ENCODE measurements around the gene PIAS1. TPM values are rescaled to one million over a fixed set of nuclear protein-coding genes. Genes with fewer than 3 reads are reported as not detected.

The PIAS1 gene
- total RNA-seq, 5 donors from 2014 or later (not counting 1 experiment from before 2014, with no cell fraction given) = 63.7 to 96.5 (median 70.3) TPM

- Mint-ChIP-seq H3K4me1 (no peaks in the 10 kb centered on the region), H3K36me3 (no peaks in the 10 kb centered on the region), H3K4me3 (no peak overlapping the region), H3K27ac (no peak overlapping the region), H3K9me3 (no peaks in the 10 kb centered on the region), H3K27me3 (peaks cover 3 to 4% of the 10 kb centered on the region in 2 donors)
- H3K27ac ChIP-seq (ENCODE audit: low read length) = no peak overlapping the region
- DNase-seq (no peak), ATAC-seq (replicated peaks in 1 of 4) (no peak)
- H3K9me3 ChIP-seq = no peaks in the 10 kb centered on the region
- WGBS (ENCODE audit: insufficient coverage) = 90% methylated on average over 6 of the region's 6 CpGs
- ChIA-PET CTCF (no interaction called here), POLR2A (no interaction called here)
- H3K27me3 ChIP-seq (replicated peaks in 1 of 2; ENCODE audit: control insufficient read depth in 2 of 2, extremely low read depth in 1 of 2, insufficient read depth in 2 of 2, low read length in 1 of 2) = peaks cover 0 to 3% of the 10 kb centered on the region in 2 experiments
- no peak overlapping the region for H3K4me3 ChIP-seq (ENCODE audit: control insufficient read depth in 1 of 2, extremely low read depth in 1 of 2, low read length in 1 of 2)
- no peaks in the 10 kb centered on the region for H3K4me1 ChIP-seq (ENCODE audit: control insufficient read depth in 1 of 2, extremely low read depth in 1 of 2, insufficient read depth in 2 of 2, low read length in 2 of 2)
- H3K36me3 ChIP-seq (ENCODE audit: control insufficient read depth in 2 of 2, extremely low read depth in 1 of 2, insufficient read depth in 1 of 2, low read length in 1 of 2) = no peaks in the 10 kb centered on the region
These were observed 36.9 kb upstream of the PIAS1 start for GRCh38 chr15:68017201-68017600.

GRCh38 chr15:68018797-68019444 lies 35.2 kb upstream of the PIAS1 start:
- H3K27ac Mint-ChIP-seq = no peak overlapping the region

GRCh38 chr15:68019814-68020525 lies 34.1 kb upstream of the PIAS1 start:
- no peak overlapping the region for H3K27ac Mint-ChIP-seq
- H3K9me3 ChIP-seq = no peaks in the 10 kb centered on the region
- no peak for ATAC-seq (replicated peaks in 1 of 4)
- H3K27ac ChIP-seq (ENCODE audit: low read length) = no peak overlapping the region
- H3K36me3 Mint-ChIP-seq = no peaks in the 10 kb centered on the region
- peaks cover 0 to 1% of the 10 kb centered on the region in 2 donors for H3K27me3 Mint-ChIP-seq
- H3K9me3 Mint-ChIP-seq = no peaks in the 10 kb centered on the region
- no peaks in the 10 kb centered on the region for H3K36me3 ChIP-seq (ENCODE audit: control insufficient read depth in 2 of 2, extremely low read depth in 1 of 2, insufficient read depth in 1 of 2, low read length in 1 of 2)
- DNase-seq = no peak
- H3K27me3 ChIP-seq (replicated peaks in 1 of 2; ENCODE audit: control insufficient read depth in 2 of 2, extremely low read depth in 1 of 2, insufficient read depth in 2 of 2, low read length in 1 of 2) = peaks cover 0 to 3% of the 10 kb centered on the region in 2 experiments
- no peak overlapping the region for H3K4me3 Mint-ChIP-seq
- H3K4me1 ChIP-seq (ENCODE audit: control insufficient read depth in 1 of 2, extremely low read depth in 1 of 2, insufficient read depth in 2 of 2, low read length in 2 of 2) = no peaks in the 10 kb centered on the region
- no peak overlapping the region for H3K4me3 ChIP-seq (ENCODE audit: control insufficient read depth in 1 of 2, extremely low read depth in 1 of 2, low read length in 1 of 2)
- 93% methylated on average over 9 of the region's 9 CpGs for WGBS (ENCODE audit: insufficient coverage)
- CTCF ChIA-PET = no interaction called here
- POLR2A ChIA-PET = no interaction called here
- H3K4me1 Mint-ChIP-seq = no peaks in the 10 kb centered on the region

More at GRCh38 chr15:68018797-68019444, 35.2 kb upstream of the PIAS1 start:
- DNase-seq (no peak), ATAC-seq (replicated peaks in 1 of 4) (no peak)
- Histone ChIP-seq H3K36me3 (ENCODE audit: control insufficient read depth in 2 of 2, extremely low read depth in 1 of 2, insufficient read depth in 1 of 2, low read length in 1 of 2) (no peaks in the 10 kb centered on the region), H3K27me3 (replicated peaks in 1 of 2; ENCODE audit: control insufficient read depth in 2 of 2, extremely low read depth in 1 of 2, insufficient read depth in 2 of 2, low read length in 1 of 2) (peaks cover 0 to 3% of the 10 kb centered on the region in 2 experiments), H3K4me1 (ENCODE audit: control insufficient read depth in 1 of 2, extremely low read depth in 1 of 2, insufficient read depth in 2 of 2, low read length in 2 of 2) (no peaks in the 10 kb centered on the region), H3K27ac (ENCODE audit: low read length) (no peak overlapping the region), H3K9me3 (no peaks in the 10 kb centered on the region), H3K4me3 (ENCODE audit: control insufficient read depth in 1 of 2, extremely low read depth in 1 of 2, low read length in 1 of 2) (no peak overlapping the region)
- Mint-ChIP-seq H3K4me3 (no peak overlapping the region), H3K27me3 (peaks cover 0 to 1% of the 10 kb centered on the region in 2 donors), H3K9me3 (no peaks in the 10 kb centered on the region), H3K36me3 (no peaks in the 10 kb centered on the region), H3K4me1 (no peaks in the 10 kb centered on the region)
- 80% methylated on average over 3 of the region's 5 CpGs for WGBS (ENCODE audit: insufficient coverage)
- CTCF ChIA-PET = interaction anchor here in 1 of 2 donors (0.7 kb wide), 1 partner anchor 198 kb away, joined by 3 read pairs; no protein-coding TSS in a partner anchor
- POLR2A ChIA-PET = no interaction called here

- no peak for ATAC-seq (replicated peaks in 1 of 4)
- Histone ChIP-seq H3K36me3 (ENCODE audit: control insufficient read depth in 2 of 2, extremely low read depth in 1 of 2, insufficient read depth in 1 of 2, low read length in 1 of 2) (no peaks in the 10 kb centered on the region), H3K27me3 (replicated peaks in 1 of 2; ENCODE audit: control insufficient read depth in 2 of 2, extremely low read depth in 1 of 2, insufficient read depth in 2 of 2, low read length in 1 of 2) (peaks cover 0 to 3% of the 10 kb centered on the region in 2 experiments), H3K27ac (ENCODE audit: low read length) (no peak overlapping the region), H3K9me3 (no peaks in the 10 kb centered on the region), H3K4me3 (ENCODE audit: control insufficient read depth in 1 of 2, extremely low read depth in 1 of 2, low read length in 1 of 2) (no peak overlapping the region), H3K4me1 (ENCODE audit: control insufficient read depth in 1 of 2, extremely low read depth in 1 of 2, insufficient read depth in 2 of 2, low read length in 2 of 2) (no peaks in the 10 kb centered on the region)
- Mint-ChIP-seq H3K4me1 (no peaks in the 10 kb centered on the region), H3K4me3 (no peak overlapping the region), H3K27me3 (peaks cover 0 to 1% of the 10 kb centered on the region in 2 donors), H3K36me3 (no peaks in the 10 kb centered on the region), H3K9me3 (no peaks in the 10 kb centered on the region), H3K27ac (no peak overlapping the region)
- ChIA-PET CTCF (no interaction called here), POLR2A (no interaction called here)
- WGBS (ENCODE audit: insufficient coverage) = no CpG with 5 or more reads among the region's 3 CpGs
- DNase-seq = no peak
These were observed 33.4 kb upstream of the PIAS1 start for GRCh38 chr15:68020685-68021084.

- ChIA-PET POLR2A (no interaction called here), CTCF (no interaction called here)
- Histone ChIP-seq H3K36me3 (ENCODE audit: control insufficient read depth in 2 of 2, extremely low read depth in 1 of 2, insufficient read depth in 1 of 2, low read length in 1 of 2) (no peaks in the 10 kb centered on the region), H3K4me3 (ENCODE audit: control insufficient read depth in 1 of 2, extremely low read depth in 1 of 2, low read length in 1 of 2) (no peak overlapping the region), H3K4me1 (ENCODE audit: control insufficient read depth in 1 of 2, extremely low read depth in 1 of 2, insufficient read depth in 2 of 2, low read length in 2 of 2) (no peaks in the 10 kb centered on the region), H3K27ac (ENCODE audit: low read length) (no peak overlapping the region), H3K9me3 (no peaks in the 10 kb centered on the region), H3K27me3 (replicated peaks in 1 of 2; ENCODE audit: control insufficient read depth in 2 of 2, extremely low read depth in 1 of 2, insufficient read depth in 2 of 2, low read length in 1 of 2) (peaks cover 0 to 3% of the 10 kb centered on the region in 2 experiments)
- Mint-ChIP-seq H3K36me3 (no peaks in the 10 kb centered on the region), H3K4me1 (no peaks in the 10 kb centered on the region), H3K9me3 (no peaks in the 10 kb centered on the region), H3K27me3 (peaks cover 0 to 1% of the 10 kb centered on the region in 2 donors), H3K27ac (no peak overlapping the region), H3K4me3 (no peak overlapping the region)
- 92% methylated on average over 5 of the region's 5 CpGs for WGBS (ENCODE audit: insufficient coverage)
- ATAC-seq (replicated peaks in 1 of 4) = no peak
- no peak for DNase-seq
These were observed 32.1 kb upstream of the PIAS1 start for GRCh38 chr15:68022061-68022460.

- H3K9me3 Mint-ChIP-seq = no peaks in the 10 kb centered on the region
- H3K27me3 ChIP-seq (replicated peaks in 1 of 2; ENCODE audit: control insufficient read depth in 2 of 2, extremely low read depth in 1 of 2, insufficient read depth in 2 of 2, low read length in 1 of 2) = peaks cover 0 to 3% of the 10 kb centered on the region in 2 experiments
- 85% methylated on average over 3 of the region's 8 CpGs for WGBS (ENCODE audit: insufficient coverage)
- no peak overlapping the region for H3K27ac ChIP-seq (ENCODE audit: low read length)
- CTCF ChIA-PET = no interaction called here
- H3K27ac Mint-ChIP-seq = no peak overlapping the region
- no peak overlapping the region for H3K4me3 Mint-ChIP-seq
- no peak overlapping the region for H3K4me3 ChIP-seq (ENCODE audit: control insufficient read depth in 1 of 2, extremely low read depth in 1 of 2, low read length in 1 of 2)
- POLR2A ChIA-PET = no interaction called here
- H3K4me1 ChIP-seq (ENCODE audit: control insufficient read depth in 1 of 2, extremely low read depth in 1 of 2, insufficient read depth in 2 of 2, low read length in 2 of 2) = no peaks in the 10 kb centered on the region
- H3K9me3 ChIP-seq = no peaks in the 10 kb centered on the region
- H3K36me3 Mint-ChIP-seq = no peaks in the 10 kb centered on the region
- no peaks in the 10 kb centered on the region for H3K4me1 Mint-ChIP-seq
- no peak for DNase-seq
- peaks cover 0 to 2% of the 10 kb centered on the region in 2 donors for H3K27me3 Mint-ChIP-seq
- no peaks in the 10 kb centered on the region for H3K36me3 ChIP-seq (ENCODE audit: control insufficient read depth in 2 of 2, extremely low read depth in 1 of 2, insufficient read depth in 1 of 2, low read length in 1 of 2)
- no peak for ATAC-seq (replicated peaks in 1 of 4)
These were observed 30.6 kb upstream of the PIAS1 start for GRCh38 chr15:68023307-68024101.
